PC-9 (cell line): ENCODE measurements around the gene NOC3L.

ENCODE experiments used
- CTCF ChIP-seq: fragments of 200-600 bp; sonication (generic); conservative IDR thresholded peaks from 2 replicates; pipeline ENCODE4 v1.6.1; 2017; ENCODE audit warnings: mixed run types, antibody characterized with exemption, mild to moderate bottlenecking, moderate library complexity
- EZH2 ChIP-seq: fragments of 200-600 bp; sonication (generic); IDR thresholded peaks from 2 replicates; pipeline ENCODE4 v1.8.0; 2017; ENCODE audit warnings: antibody characterized with exemption, low read depth

GRCh38 chr10:94344522-94345122, 18.1 kb downstream of the NOC3L start:
- TF ChIP-seq CTCF (no peak), EZH2 (no peak)
